ENCODE results near the gene TMEM176A. TPM values are rescaled to one million over a fixed set of nuclear protein-coding genes. Genes with fewer than 3 reads are reported as not detected.

Gene TMEM176A
- total RNA-seq, 2 donors from 2014 or later, result 0.45 TPM; not detected in 1

GRCh38 chr7:150780292-150780691 is 20.3 kb upstream of the TMEM176A start:
- Mint-ChIP-seq H3K9me3 (no peaks in the 10 kb centered on the region), H3K4me3 (no peak overlapping the region), H3K4me1 (peaks cover 4% of the 10 kb centered on the region), H3K36me3 (ENCODE audit: low read depth) (no peaks in the 10 kb centered on the region), H3K27ac (no peak overlapping the region), H3K27me3 (peaks cover 8% of the 10 kb centered on the region)
- no peak for ATAC-seq (replicated peaks)

GRCh38 chr7:150781103-150781502 is 19.5 kb upstream of the TMEM176A start:
- no peak for ATAC-seq (replicated peaks)
- no peak overlapping the region for H3K4me3 Mint-ChIP-seq
- H3K27ac Mint-ChIP-seq, result no peak overlapping the region
- peaks cover 8% of the 10 kb centered on the region for H3K27me3 Mint-ChIP-seq
- H3K9me3 Mint-ChIP-seq, result no peaks in the 10 kb centered on the region
- H3K4me1 Mint-ChIP-seq, result peaks cover 4% of the 10 kb centered on the region
- no peaks in the 10 kb centered on the region for H3K36me3 Mint-ChIP-seq (ENCODE audit: low read depth)

GRCh38 chr7:150781961-150782360 is 18.6 kb upstream of the TMEM176A start:
- Mint-ChIP-seq H3K4me3 (no peak overlapping the region), H3K27me3 (peaks cover 8% of the 10 kb centered on the region), H3K4me1 (peaks cover 4% of the 10 kb centered on the region), H3K36me3 (ENCODE audit: low read depth) (no peaks in the 10 kb centered on the region), H3K27ac (no peak overlapping the region), H3K9me3 (no peaks in the 10 kb centered on the region)
- no peak for ATAC-seq (replicated peaks)

GRCh38 chr7:150784120-150784736 is 16.3 kb upstream of the TMEM176A start:
- H3K4me3 Mint-ChIP-seq, result no peak overlapping the region
- no peak overlapping the region for H3K27ac Mint-ChIP-seq
- H3K27me3 Mint-ChIP-seq, result peaks cover 8% of the 10 kb centered on the region
- H3K4me1 Mint-ChIP-seq, result no peaks in the 10 kb centered on the region
- no peaks in the 10 kb centered on the region for H3K36me3 Mint-ChIP-seq (ENCODE audit: low read depth)
- ATAC-seq (replicated peaks), result no peak
- H3K9me3 Mint-ChIP-seq, result no peaks in the 10 kb centered on the region

- Mint-ChIP-seq H3K27ac (no peak overlapping the region), H3K36me3 (ENCODE audit: low read depth) (no peaks in the 10 kb centered on the region), H3K4me3 (no peak overlapping the region), H3K9me3 (no peaks in the 10 kb centered on the region), H3K27me3 (peaks cover 8% of the 10 kb centered on the region), H3K4me1 (no peaks in the 10 kb centered on the region)
- no peak for ATAC-seq (replicated peaks)
Observed at GRCh38 chr7:150784954-150785353, 15.6 kb upstream of the TMEM176A start.

- Mint-ChIP-seq H3K27me3 (no peaks in the 10 kb centered on the region), H3K27ac (no peak overlapping the region), H3K9me3 (no peaks in the 10 kb centered on the region), H3K4me1 (no peaks in the 10 kb centered on the region), H3K4me3 (no peak overlapping the region), H3K36me3 (ENCODE audit: low read depth) (no peaks in the 10 kb centered on the region)
- no peak for ATAC-seq (replicated peaks)
Observed at GRCh38 chr7:150787321-150788281, 13.0 kb upstream of the TMEM176A start.

- Mint-ChIP-seq H3K4me3 (no peak overlapping the region), H3K9me3 (no peaks in the 10 kb centered on the region), H3K36me3 (ENCODE audit: low read depth) (no peaks in the 10 kb centered on the region), H3K27ac (no peak overlapping the region), H3K4me1 (no peaks in the 10 kb centered on the region), H3K27me3 (no peaks in the 10 kb centered on the region)
- no peak for ATAC-seq (replicated peaks)
Observed at GRCh38 chr7:150788474-150789269, 11.9 kb upstream of the TMEM176A start.

- Mint-ChIP-seq H3K9me3 (no peaks in the 10 kb centered on the region), H3K27me3 (no peaks in the 10 kb centered on the region), H3K4me3 (no peak overlapping the region), H3K27ac (no peak overlapping the region), H3K4me1 (no peaks in the 10 kb centered on the region), H3K36me3 (ENCODE audit: low read depth) (no peaks in the 10 kb centered on the region)
- ATAC-seq (replicated peaks), result no peak
Observed at GRCh38 chr7:150790416-150791075, 10.0 kb upstream of the TMEM176A start.

- Mint-ChIP-seq H3K4me1 (no peaks in the 10 kb centered on the region), H3K27me3 (peaks cover 5% of the 10 kb centered on the region), H3K36me3 (ENCODE audit: low read depth) (no peaks in the 10 kb centered on the region), H3K4me3 (no peak overlapping the region), H3K27ac (peak overlapping the region; percentile 40), H3K9me3 (peaks cover 4% of the 10 kb centered on the region)
- no peak for ATAC-seq (replicated peaks)
Observed at GRCh38 chr7:150791304-150791703, 9.3 kb upstream of the TMEM176A start.

GRCh38 chr7:150791746-150792452 is 8.7 kb upstream of the TMEM176A start:
- H3K27ac Mint-ChIP-seq, result no peak overlapping the region
- H3K4me3 Mint-ChIP-seq, result no peak overlapping the region
- H3K36me3 Mint-ChIP-seq (ENCODE audit: low read depth), result no peaks in the 10 kb centered on the region
- ATAC-seq (replicated peaks), result no peak
- H3K4me1 Mint-ChIP-seq, result no peaks in the 10 kb centered on the region
- H3K27me3 Mint-ChIP-seq, result peaks cover 6% of the 10 kb centered on the region
- H3K9me3 Mint-ChIP-seq, result peaks cover 6% of the 10 kb centered on the region

- H3K4me3 Mint-ChIP-seq, result no peak overlapping the region
- ATAC-seq (replicated peaks), result no peak
- H3K9me3 Mint-ChIP-seq, result peaks cover 6% of the 10 kb centered on the region
- peaks cover 14% of the 10 kb centered on the region for H3K27me3 Mint-ChIP-seq
- no peaks in the 10 kb centered on the region for H3K4me1 Mint-ChIP-seq
- no peaks in the 10 kb centered on the region for H3K36me3 Mint-ChIP-seq (ENCODE audit: low read depth)
- no peak overlapping the region for H3K27ac Mint-ChIP-seq
Observed at GRCh38 chr7:150793569-150794238, 6.9 kb upstream of the TMEM176A start.

GRCh38 chr7:150797661-150798060 is 2.9 kb upstream of the TMEM176A start:
- Mint-ChIP-seq H3K27me3 (peaks cover 32% of the 10 kb centered on the region), H3K9me3 (peaks cover 6% of the 10 kb centered on the region), H3K36me3 (ENCODE audit: low read depth) (no peaks in the 10 kb centered on the region), H3K27ac (no peak overlapping the region), H3K4me1 (no peaks in the 10 kb centered on the region), H3K4me3 (no peak overlapping the region)
- no peak for ATAC-seq (replicated peaks)

- peak overlapping the region; percentile 33 for H3K4me3 Mint-ChIP-seq
- H3K9me3 Mint-ChIP-seq, result peaks cover 6% of the 10 kb centered on the region
- no peaks in the 10 kb centered on the region for H3K4me1 Mint-ChIP-seq
Observed at GRCh38 chr7:150799156-150799555, 1.4 kb upstream of the TMEM176A start.

More at GRCh38 chr7:150799156-150799555, 1.4 kb upstream of the TMEM176A start:
- Mint-ChIP-seq H3K27me3 (peaks cover 32% of the 10 kb centered on the region), H3K36me3 (ENCODE audit: low read depth) (no peaks in the 10 kb centered on the region), H3K27ac (no peak overlapping the region)
- no peak for ATAC-seq (replicated peaks)
